GM18858 (cell line): ENCODE results near the gene BLM.

ENCODE experiments used
- ATAC-seq: cut with Tn5 transposase; IDR thresholded peaks from one replicate; pipeline ENCODE4 v1.9.1; 2021; ENCODE audit not compliant: unreplicated experiment

Gene BLM

DNA sequence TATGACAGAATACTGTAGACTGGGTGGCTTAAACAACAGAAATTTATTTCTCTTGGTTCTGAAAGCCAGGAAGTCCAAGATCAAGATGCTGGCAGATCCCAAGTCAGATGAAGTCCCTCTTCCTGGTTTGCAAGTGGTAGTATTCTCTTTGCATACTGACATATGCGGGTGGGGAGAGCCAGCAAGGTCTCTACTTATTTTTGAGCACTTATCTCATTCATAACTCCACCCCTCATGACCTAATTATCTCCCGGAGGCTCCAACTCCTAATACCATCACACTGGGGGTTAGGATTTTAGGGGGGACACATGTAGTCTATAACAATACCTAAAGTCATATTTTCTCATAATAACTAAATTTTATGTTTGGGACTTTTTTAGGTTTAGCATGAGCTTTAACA, 65.3 kb downstream of the BLM start:
- no peak for ATAC-seq

DNA sequence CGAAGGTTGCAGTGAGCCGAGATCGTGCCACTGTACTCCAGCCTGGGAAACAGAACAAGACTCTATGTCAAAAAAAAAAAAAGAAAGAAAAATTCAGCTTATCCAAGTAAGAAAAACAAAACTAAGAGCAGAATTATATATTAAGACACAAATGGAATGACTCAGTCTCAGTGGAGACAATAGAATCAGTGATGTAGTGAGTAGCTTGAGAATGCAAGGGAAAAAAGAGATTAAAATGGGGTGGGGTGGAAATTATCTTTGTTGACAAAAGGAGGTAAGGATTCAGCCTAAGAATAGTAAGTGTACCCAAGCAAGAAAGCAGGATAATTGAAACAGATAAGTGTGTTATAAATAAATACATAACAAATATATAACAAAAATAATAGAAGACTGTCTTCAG, 70.7 kb downstream of the BLM start:
- no peak for ATAC-seq

DNA sequence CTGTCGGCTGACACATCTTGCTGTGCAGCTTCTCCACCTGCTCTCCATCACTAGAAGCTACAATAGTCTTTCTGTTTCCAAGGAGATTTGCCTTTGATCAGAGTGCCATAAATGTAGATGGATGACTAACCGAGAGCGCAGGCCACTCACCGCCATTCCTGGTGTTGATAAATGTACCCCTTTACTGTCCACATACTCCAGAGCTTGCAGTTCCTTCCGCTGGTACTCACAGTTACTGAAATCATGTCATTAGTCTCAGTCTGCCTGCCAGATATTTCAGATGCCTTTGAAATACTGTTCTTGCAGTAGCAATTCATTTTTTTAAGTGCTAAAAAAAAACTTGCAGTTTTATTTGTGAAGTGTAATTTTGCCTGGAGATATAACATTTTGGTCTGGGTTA, 72.3 kb downstream of the BLM start:
- no peak for ATAC-seq

DNA sequence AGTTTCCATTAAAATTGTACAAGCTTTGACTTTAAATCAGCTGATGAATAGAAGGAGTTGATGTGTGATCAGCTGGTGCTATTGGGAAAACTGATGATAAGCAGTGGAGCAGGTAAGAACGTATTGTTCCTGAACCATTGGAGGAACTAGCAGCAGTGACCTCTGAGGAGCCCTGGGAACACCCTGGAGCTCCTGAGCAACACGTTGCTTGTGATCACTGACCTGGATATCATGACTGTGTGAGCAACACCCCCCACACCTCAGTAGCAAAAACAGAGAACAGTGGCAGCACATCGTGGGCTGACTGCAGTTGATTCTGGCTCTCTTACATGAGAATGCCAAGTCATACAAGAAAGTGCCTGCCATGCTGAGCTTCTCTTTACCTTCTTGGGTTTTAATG, 72.9 kb downstream of the BLM start:
- no peak for ATAC-seq

DNA sequence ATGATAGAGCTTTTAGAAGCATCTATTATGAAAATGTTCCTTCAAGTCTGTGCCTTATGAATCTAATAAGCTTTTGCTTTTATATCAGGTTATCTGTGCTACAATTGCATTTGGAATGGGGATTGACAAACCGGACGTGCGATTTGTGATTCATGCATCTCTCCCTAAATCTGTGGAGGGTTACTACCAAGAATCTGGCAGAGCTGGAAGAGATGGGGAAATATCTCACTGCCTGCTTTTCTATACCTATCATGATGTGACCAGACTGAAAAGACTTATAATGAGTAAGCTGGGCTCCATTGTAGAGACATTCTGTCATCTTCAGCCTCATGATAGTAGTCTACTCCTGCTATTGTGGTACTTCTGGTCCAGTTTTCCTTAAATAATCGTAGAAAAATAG, 73.4 kb downstream of the BLM start:
- no peak for ATAC-seq

DNA sequence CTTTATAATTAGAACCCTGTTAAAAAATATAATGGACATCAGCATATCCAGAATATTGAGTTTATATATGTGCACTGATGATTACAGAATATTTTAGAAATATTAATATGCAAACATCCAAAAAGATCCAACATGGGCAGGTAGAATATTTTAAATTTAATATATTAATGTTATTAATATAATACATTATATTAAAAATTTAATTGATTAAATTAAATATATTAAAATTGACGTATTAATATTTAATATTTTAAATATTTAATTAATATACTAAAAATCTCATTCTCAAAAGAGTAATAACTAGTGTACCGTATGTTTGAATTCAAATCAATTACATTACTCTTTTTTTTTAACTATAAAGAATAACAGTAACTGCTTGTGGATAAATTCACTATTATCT, 77.4 kb downstream of the BLM start:
- ATAC-seq, result no peak

DNA sequence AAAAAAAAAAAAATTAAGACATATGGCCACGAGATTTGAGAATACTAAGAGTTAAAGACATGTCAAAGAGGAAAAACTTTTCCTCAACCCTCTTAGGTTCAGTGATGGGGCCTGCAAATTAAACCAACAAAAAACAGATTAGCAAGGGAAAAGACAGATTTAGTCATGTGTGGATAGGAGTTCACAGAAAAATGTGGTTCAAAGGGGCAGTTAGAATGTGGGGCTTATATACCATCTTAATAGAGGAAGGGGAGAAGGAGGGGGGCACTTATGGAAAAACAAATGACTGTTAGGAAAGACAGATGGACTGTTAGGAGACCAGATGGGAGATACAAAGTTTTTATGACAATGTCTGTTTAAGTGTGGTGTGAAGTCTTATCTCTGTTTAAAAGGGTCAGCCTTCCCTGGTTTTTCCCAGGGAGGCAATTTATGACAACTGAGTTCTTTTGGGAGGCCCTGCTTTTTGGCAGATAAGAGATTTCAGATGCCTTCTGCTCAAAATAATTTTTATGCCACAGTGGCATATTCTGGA, 82.6 kb downstream of the BLM start:
- no peak for ATAC-seq

DNA sequence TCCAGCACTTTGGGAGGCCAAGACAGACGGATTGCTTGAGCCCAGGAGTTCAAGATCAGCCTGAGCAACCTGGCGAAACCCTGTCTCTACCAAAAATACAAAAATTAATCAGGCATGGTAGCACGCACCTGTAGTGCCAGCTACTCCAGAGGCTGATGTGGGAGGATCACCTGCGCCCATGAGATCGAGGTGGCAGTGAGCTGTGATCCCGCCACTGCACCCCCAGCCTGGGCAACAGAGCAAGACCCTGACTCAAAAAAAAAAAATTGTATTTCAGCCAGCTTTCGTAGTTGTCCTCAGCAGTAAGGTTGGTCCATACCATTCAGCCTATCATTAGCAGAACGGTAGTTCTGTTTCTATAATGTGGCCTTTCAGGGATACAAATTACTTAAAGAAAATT, 84.7 kb downstream of the BLM start:
- no peak for ATAC-seq

DNA sequence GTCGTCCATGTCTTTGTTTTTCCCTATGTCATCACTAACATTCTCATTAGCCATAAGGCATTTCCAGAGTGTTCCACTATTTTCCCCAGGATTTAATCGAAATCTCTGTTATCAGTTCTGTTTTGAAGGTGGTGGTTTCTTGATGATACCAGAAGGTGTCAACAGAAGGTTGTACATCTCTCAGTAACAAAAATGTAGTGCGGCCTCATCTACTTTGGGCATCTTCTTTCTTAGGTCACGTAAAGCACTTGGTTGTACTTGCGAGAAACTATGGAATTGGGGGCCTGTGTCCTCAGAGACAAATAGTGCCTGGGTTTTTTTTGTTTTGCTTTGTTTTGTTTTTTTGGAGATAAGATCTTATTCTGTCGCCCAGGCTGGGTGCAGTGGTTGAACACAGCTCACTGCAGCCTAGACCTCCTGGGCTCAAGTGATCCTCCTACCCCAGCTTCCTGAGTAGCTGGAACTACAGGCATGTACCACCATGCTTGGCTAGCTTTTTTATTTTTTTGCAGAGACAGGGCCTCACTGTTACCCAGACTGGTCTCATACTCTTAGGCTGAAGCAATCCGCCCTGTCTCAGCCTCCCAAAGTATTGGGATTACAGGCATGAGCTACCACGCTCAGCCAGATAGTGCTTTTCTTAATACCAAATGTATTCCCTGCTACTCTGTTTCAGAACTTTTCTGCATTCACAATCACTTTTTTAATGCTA, 90.1 kb downstream of the BLM start:
- no peak for ATAC-seq

DNA sequence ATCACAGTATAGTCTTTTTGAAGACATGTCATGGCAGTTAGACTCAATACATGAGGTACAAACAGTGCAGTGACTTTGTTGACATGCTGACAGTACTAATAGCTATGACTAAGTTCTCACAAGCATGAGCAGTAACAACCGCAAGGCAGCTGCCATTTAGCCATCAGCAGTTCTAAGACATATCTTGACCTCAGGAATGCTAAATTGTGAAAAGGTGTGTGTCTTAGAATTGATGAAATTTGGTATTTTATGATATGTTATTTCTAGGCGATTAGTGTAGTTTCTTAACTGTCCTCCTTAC, 90.6 kb downstream of the BLM start:
- no peak for ATAC-seq

DNA sequence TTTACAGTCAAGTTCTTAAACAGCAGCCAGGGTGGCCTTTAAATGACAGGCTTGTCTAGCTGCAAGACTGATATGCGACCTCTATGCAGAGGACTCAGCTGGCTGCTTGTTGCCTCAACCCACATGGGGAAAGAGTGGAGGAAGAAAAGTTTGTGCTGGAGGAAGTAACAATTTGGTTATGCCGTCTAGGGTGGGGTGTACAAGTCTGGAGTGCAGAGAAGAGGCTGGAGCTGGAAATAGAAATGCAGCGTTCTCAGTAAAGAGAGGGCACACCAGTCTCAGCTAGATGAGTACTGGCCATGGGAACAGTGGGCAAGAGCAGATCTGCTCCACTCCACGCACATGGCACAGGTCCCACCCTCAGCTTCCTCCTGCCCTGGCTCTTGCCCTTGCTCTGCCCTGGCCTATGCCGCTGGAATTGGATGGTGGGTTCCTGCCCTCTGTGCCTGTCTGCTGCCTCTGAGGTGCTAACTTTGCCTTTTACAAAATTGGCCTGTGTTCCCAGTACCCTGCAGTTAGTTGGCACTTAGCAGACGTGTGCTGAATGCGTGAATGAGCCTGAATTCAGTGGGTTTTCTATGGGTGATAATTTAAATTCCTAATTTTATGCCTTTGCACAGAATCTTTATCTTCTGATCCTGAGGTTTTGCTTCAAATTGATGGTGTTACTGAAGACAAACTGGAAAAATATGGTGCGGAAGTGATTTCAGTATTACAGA, 91.5 kb downstream of the BLM start:
- ATAC-seq, result no peak

DNA sequence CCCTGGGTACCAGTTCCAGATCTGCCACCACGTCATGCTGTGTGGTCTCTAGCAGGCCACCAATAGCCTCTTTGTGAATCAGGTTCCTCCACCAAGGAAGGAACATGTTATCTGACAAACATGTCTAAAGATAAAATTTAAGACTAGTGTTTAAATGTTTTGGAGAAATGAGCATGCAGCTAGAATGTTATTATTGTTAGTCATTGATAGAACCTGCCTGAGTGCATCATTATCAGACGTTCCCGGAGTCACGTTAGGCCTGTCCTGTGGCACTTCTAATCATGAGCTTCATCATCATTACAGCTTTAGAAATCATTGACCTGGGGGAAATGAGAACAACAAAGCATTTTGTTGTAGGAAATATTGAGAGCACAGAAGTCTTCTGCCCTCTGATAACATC, 92.4 kb downstream of the BLM start:
- no peak for ATAC-seq

DNA sequence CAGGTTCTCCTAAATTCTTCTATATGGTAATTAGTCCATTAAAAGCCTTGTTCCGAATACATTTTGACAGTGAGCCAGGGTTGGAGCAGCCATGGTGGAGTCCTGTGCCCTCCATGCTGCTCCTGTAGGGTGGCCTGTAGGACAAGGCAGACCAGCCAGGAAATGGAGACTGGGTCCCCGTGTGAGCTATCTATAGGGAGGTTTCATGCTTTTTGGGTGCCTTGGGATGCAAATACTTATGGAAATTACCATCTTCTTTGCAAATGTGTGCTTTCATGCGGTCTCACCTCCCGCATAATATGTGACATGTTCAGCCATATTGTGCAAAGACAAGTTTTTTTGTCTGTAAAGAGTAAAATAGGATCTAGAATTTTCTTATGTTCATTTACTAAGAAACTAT, 93.2 kb downstream of the BLM start:
- ATAC-seq, result no peak

DNA sequence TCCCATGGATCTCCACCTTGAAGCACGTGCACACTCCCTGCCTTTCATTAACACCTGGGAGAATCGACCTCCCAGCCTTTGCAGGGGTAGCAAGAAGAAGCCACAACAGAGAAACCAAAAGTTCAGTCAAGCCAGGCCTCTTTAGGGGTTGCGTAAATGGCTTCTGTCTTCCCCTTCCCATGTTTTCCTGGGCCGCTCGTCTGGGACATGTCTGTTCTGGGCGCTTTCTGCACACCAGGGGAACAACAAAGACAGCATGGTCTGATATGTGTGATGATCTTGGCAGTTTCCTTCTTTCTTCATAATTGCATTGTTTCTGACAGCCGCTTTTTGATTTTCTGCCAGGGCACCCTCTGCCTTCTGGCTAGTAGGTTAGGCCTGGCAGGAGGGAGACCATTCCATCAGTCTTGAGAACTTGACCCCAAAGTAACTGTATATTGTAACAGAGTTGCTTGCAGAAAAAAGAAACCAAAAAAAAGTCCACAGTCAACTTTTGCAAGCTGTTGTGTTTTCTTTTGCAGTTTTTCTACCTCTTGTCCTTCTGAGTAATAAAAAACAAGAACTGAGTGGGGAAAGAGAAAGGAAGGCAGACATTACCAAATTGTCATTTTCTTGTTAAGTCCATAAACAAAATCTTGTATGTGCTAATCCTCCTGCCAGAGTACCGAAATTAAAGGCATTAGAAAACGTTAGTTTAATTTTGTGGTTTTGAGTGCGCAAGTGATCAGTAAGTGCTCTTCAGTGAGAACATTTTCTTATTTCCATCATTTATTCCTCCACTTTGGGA, 95.2 kb downstream of the BLM start:
- ATAC-seq, result no peak

DNA sequence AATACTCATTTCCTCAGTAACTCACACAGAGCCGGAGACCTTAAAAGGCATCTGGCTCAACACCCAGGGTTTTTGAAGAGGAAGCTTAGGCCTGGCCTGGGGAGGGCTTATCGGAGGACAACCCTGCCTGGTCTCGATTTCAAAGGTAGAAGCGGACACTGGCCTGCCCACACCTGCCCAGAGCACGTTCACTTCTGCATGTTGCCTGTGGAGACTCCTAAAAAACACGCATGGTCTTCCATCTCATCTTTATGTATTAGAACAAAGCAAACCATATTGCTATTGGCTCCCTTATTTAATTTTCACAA, 95.8 kb downstream of the BLM start:
- ATAC-seq, result no peak

DNA sequence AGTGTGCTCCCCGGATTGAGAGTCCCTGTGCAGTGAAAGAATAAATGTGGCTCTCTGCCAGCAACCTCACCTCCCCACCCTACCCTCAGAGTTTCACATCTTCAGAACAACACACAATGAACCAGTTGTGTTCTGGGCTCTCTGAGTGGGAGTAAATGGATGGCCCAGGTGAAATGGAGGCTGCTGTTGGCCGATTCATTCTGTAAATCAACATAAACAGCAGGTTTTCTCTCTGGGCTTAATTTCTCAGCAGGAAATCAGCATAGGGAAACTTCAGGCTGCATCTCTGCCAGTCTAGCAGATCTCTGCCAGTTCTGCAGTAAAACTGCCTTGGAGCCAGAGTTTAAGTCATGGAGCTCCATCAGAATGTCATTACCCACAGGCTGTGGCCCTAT, 96.6 kb downstream of the BLM start:
- no peak for ATAC-seq

DNA sequence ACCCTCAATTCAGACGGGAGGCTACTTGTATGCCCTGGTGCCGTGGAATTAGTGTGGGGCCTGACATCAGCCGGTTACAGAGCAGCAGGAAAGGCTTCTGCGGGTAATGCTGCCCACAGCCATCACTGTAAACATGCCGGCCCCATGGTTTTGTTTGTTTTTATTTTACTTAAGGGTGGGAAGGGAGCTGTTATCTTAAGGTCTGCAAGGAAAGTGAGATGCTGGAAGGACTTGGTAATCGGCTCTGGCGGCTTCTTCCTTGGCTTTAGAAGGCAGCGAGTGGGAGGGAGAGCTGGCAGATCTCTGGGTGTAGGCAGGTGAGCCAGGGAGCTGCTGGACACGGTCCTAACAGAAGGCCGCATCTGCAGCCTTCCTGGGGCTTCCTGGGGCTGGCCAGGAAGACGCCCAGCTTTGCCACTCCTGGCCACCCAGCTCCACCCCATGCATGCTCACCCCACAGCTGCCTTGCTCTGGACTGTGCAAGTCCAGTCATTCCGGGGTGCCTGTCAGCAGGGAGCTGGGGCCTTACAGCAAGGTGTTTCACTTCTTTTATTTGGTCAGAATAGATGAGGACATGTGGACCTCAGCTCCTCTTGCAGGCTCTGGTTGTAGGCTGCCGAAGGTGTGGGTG, 97.2 kb downstream of the BLM start:
- ATAC-seq, result no peak

DNA sequence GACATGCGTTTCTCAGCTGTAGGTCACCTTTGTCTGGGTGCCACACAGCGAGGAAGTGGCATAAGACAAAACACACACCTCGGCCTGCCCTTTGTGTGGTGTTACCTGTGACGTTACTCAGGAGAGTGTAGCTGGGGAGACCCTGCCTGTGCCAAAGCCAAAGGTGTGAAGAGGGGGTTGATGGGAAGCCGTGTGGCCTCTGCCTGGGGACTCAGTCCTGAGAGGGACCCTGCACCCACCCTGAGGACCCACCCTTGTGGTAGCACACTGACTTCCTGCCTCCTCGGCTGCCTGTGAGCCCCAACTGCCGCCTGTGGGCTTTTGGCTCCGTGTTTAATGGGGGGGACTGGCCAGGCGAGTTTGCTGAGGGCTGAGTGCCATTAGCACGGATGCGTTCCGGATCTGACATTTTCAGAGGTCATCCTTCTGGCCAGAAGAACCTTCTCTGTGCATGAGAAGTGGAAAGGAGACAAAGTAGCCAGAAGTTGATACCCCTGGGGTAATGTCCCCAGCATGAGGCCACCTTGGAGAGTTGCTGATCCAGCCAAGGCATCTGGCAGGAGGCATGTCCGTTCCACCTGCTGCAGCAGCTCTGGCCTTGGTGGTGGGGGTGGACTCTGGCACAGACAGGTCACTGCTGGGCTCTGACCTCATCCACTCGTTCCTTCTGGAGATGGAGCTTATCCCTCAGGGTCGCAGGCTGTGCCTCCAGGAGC, 99.4 kb downstream of the BLM start:
- ATAC-seq, result no peak

DNA sequence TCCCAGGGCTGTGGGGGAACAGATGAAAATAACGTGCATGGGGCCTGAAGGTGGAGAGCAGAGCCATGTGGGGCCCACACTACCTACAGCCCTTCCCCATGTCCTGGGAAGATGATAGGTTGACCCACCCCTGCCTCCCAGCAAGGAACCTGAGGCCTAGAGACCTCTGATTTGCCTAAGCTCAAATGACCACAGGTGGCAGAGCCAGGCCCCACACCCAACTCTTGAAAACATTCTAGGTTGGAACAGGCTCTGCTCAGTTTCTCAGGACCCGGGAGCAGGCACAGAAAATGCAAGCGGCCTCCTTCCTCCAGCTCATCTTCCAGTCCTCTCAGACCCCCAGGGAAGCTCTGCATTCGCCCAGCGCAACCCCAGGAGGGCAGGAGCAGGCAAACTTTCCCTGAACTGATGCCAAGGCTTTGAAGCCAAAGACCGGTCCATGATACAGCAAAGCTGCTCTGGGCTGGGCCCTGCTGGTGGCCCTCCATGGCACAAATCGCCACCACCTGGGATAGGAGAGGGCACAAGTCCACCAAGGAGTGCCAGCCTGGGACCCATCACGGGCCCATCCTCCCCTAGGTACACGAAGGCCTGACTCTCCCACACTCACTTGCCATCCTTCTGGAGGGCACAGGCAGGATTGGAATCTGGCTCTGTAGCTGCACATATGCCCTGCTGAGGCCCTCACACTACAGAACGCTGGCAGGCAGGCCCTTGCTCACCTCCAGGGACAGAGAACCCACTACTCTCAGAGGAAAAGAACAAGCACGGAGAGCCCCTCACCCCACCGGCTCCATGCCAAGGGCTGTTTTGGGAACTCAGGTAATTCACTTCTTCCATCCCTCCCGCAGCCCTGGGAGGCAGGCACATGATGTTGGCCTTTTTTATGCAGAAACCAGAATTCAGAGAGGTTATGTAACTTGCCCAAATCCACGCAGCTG, 100.2 kb downstream of the BLM start:
- no peak for ATAC-seq
